HepG2 (cell line): ENCODE results near the gene EIF1.

Experiments
- CTCF ChIP-seq: sonication (generic); formaldehyde crosslinking; IDR thresholded peaks from 2 replicates; pipeline ENCODE4 v1.5.0; 2020; ENCODE audit warnings: mild to moderate bottlenecking, missing genetic modification reagents, moderate library complexity
- DPF2 ChIP-seq: sonication (generic); formaldehyde crosslinking; IDR thresholded peaks from 2 replicates; pipeline ENCODE4 v1.4.0; 2020; ENCODE audit warnings: mild to moderate bottlenecking, low read depth, missing genetic modification reagents, borderline replicate concordance
- FOXA3 ChIP-seq: IDR thresholded peaks from 2 replicates; pipeline ENCODE4 v1.6.1; 2016; ENCODE audit warnings: missing genetic modification reagents, missing compliant biosample characterization
- FOXK2 ChIP-seq: fragments of 450-650 bp; IDR thresholded peaks from 2 replicates; pipeline ENCODE4 v1.6.1; 2016
- POLR2AphosphoS5 ChIP-seq: IDR thresholded peaks from 2 replicates; pipeline ENCODE4 v1.6.1; 2012; ENCODE audit warnings: low read depth, low read length
- ZNF124 ChIP-seq: sonication (generic); formaldehyde crosslinking; IDR thresholded peaks from 2 replicates; pipeline ENCODE4 v1.4.0; 2020; ENCODE audit warnings: missing genetic modification reagents
- ZNF18 ChIP-seq: sonication (generic); formaldehyde crosslinking; IDR thresholded peaks from 2 replicates; pipeline ENCODE4 v1.8.0; 2022; ENCODE audit warnings: mild to moderate bottlenecking, missing genetic modification reagents; ENCODE audit not compliant: insufficient replicate concordance
- ZNF24 ChIP-seq: fragments of 450-650 bp; IDR thresholded peaks from 2 replicates; pipeline ENCODE4 v1.6.1; 2017; ENCODE audit warnings: antibody characterized with exemption, mild to moderate bottlenecking
- ZNF883 ChIP-seq: sonication (generic); formaldehyde crosslinking; IDR thresholded peaks from 2 replicates; pipeline ENCODE4 v1.5.1; 2020; ENCODE audit warnings: mild to moderate bottlenecking, missing genetic modification reagents; ENCODE audit errors: not compliant biosample characterization
- TF ChIP-seq, protein P1 (sequence below): sonication (generic); formaldehyde crosslinking; IDR thresholded peaks from 2 replicates; pipeline ENCODE4 v1.5.0; 2020; ENCODE audit warnings: mild to moderate bottlenecking, missing genetic modification reagents

DNA sequence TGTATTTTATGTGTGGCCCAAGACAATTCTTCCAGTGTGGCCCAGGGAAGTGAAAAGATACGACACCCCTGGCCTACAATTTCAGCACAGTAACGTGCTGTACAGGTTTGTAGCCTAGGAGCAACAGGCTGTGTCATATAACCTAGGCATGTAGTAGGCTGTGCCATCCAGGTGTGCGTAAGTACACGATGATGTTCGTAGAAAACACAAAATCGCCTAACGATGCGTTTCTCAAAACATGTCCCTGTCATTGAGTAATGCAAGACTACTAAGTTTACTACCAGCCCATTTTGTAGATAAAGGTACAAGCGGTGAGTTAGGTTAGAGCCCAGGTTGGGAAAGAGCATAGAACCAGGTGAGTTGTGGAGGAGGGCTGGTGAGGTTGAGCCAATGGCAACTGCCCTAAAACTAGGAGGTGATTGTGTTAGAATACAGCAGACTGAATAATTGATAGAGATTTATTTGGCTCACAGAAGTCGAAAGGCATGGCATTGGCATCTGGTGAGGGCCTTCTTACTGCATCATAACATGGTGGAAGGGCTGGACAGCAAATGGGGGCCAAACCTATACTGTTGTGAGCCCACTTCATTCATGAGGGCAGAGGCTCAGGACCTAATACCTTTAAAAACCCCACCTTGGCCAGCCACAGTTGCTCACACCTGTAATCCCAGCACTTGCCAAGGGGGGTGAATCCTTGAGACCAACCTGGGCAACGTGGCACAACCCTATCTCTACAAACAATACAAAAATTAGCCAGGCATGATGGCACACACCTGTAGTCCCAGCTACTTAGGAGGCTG is 4.2 kb downstream of the EIF1 start:
- TF ChIP-seq DPF2 (CRISPR knock-in tag) (no peak), ZNF883 (CRISPR knock-in tag) (no peak), ZNF124 (CRISPR knock-in tag) (no peak), POLR2AphosphoS5 (peak; percentile 49; the same call in 1 of the 2 replicates), FOXK2 (no peak), CTCF (CRISPR knock-in tag) (no peak), FOXA3 (CRISPR knock-in tag) (no peak), ZNF24 (no peak), ZNF18 (CRISPR knock-in tag) (no peak)
- TF ChIP-seq, protein P1, sequence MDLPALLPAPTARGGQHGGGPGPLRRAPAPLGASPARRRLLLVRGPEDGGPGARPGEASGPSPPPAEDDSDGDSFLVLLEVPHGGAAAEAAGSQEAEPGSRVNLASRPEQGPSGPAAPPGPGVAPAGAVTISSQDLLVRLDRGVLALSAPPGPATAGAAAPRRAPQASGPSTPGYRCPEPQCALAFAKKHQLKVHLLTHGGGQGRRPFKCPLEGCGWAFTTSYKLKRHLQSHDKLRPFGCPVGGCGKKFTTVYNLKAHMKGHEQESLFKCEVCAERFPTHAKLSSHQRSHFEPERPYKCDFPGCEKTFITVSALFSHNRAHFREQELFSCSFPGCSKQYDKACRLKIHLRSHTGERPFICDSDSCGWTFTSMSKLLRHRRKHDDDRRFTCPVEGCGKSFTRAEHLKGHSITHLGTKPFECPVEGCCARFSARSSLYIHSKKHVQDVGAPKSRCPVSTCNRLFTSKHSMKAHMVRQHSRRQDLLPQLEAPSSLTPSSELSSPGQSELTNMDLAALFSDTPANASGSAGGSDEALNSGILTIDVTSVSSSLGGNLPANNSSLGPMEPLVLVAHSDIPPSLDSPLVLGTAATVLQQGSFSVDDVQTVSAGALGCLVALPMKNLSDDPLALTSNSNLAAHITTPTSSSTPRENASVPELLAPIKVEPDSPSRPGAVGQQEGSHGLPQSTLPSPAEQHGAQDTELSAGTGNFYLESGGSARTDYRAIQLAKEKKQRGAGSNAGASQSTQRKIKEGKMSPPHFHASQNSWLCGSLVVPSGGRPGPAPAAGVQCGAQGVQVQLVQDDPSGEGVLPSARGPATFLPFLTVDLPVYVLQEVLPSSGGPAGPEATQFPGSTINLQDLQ = no peak
